GM13977 (cell line): ENCODE measurements around the gene WNT7A.

Source experiments
- DNase-seq: peaks from one replicate; pipeline ENCODE4 v3.0.0; 2012; ENCODE audit warnings: low spot score
- in situ Hi-C: fragments of 300-500 bp; cut with MboI; formaldehyde crosslinking; loops from one replicate; pipeline ENCODE4 v1.12.0; 2022; ENCODE audit warnings: low sequenced_read_pairs, low pct_unique_long_range_greater_than_20kb, mixed read lengths, inconsistent platforms; ENCODE audit not compliant: unreplicated experiment
- TF ChIP-seq, protein P1 (sequence below): IDR thresholded peaks from 2 replicates; pipeline ENCODE4 v1.5.1; 2012; ENCODE audit warnings: mild to moderate bottlenecking, control low read depth; ENCODE audit not compliant: insufficient read depth; ENCODE audit errors: extremely low read depth, missing control alignments

The WNT7A gene

DNA sequence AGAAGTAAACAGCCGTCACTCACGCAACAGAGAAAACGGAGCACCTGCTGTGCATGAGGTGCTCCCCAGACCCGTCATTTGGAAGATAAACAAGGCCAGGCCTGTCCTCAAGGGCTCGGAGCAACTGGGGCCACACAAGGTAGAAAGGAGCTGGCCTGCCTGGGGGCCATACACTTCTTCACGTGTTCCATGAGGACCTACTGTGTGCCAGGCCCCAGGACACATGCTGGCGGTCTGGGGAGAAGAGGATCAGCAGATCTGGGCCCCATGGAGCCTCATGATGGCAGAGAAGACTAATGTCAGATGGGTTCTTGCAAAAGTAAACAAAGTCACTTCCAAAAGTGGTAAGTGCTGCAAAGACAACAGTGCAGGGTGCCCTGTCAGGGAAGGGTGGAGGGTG is 14.3 kb downstream of the WNT7A start:
- in situ Hi-C loops = no loop called here
- TF ChIP-seq, protein P1, sequence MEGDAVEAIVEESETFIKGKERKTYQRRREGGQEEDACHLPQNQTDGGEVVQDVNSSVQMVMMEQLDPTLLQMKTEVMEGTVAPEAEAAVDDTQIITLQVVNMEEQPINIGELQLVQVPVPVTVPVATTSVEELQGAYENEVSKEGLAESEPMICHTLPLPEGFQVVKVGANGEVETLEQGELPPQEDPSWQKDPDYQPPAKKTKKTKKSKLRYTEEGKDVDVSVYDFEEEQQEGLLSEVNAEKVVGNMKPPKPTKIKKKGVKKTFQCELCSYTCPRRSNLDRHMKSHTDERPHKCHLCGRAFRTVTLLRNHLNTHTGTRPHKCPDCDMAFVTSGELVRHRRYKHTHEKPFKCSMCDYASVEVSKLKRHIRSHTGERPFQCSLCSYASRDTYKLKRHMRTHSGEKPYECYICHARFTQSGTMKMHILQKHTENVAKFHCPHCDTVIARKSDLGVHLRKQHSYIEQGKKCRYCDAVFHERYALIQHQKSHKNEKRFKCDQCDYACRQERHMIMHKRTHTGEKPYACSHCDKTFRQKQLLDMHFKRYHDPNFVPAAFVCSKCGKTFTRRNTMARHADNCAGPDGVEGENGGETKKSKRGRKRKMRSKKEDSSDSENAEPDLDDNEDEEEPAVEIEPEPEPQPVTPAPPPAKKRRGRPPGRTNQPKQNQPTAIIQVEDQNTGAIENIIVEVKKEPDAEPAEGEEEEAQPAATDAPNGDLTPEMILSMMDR = no peak
- DNase-seq = no peak

DNA sequence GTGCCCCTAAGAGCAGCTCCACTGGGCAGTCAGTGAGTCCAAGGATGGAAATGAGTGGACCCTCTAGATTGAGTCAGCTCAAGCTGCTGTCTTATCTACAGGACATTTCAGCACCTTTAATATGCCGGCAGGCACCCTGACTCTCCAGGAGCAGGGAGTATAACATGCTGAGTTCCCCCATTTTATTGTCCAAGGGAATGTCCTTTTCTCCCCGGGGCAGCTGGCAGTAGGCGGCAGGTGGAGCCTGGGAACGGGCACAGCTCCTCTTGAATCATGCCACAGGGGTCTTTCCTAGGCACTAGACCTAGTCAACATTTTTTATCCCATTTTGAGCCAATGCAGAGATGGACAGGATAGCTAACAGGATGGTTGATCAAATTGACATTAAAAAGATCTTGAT is 14.8 kb downstream of the WNT7A start:
- TF ChIP-seq, protein P1 = no peak
- in situ Hi-C loops = no loop called here
- DNase-seq = no peak

DNA sequence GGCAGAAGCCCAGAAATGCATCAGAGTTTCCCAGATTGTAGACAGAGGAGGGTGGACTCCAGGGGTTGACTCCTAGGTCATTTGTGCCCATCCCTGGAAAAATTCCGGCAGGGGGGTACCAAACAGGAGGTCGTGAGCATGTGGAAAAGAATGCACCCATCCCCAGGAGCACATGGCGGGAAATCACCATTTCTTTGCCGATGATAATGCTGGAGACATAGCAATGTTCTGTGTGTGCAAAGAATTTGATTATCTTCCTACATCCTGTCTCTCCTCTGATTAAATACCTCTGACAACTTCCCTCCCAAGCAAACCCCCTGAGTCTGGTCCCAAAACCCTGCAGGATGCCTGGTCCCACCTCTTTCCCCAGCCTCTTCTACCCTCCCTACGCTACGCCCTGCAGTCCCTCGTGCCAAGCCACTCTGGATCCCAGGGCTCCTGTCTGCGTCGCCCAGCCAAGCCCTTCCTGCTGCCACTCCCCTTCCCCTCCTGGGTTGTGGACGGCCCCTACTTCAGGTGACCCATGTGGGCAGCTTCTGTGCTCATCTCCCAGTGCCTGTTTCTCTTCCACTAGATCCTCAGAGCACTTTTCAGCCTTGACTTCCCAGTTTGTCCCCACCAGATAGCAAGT is 15.8 kb downstream of the WNT7A start:
- DNase-seq = no peak
- in situ Hi-C loops = no loop called here
- TF ChIP-seq, protein P1 = no peak

DNA sequence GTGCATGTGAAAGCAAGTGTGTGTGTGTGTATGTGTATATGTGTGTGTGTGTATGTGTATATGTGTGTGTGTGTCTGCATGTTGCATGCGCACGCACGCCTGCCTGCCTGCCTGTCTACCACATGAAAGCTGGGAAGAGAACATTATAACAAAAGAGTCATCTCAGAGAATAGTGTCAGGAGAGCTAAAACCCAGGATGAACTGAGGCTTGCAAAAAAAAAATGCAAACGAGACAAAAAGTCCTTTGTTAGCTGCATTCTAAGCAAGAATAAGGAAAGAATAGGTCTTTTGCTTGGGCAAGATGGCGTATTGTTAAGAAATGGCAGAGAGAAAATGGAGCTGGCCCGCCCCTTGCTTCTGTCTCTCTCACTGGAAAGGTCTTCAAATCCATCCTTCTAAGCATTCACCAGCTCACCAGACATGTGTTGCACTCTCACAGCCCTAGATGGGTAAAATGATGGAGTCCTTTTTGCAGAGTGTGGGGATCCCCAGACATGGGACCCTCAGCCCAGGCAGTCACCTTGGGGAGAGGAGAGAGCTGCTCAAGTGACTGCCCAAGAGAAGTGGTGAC is 16.4 kb downstream of the WNT7A start:
- in situ Hi-C loops = no loop called here

DNA sequence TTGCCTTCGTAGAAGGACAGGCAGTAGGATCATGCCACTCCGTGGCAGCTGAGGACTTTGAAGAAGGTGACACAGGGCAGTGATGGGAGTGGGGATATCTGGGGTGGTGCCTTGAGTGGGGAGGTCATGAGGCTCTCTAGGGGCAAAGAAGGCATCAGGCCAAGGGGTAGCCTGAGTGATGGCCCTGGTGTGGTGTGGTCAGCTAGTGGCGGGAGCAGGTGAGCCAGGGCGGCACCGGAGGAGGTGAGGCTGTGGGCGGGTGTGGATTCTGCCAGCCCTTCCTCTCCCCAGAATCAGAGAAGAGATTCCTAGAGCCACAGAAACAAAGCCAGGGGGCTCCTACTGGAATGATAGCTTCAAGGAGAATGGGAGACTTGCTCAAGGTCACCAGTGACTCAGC is 18.4 kb downstream of the WNT7A start:
- TF ChIP-seq, protein P1 = no peak
- no peak for DNase-seq
- in situ Hi-C loops = no loop called here

More for the DNA sequence above, 16.4 kb downstream of the WNT7A start:
- no peak for DNase-seq
- TF ChIP-seq, protein P1 = no peak

DNA sequence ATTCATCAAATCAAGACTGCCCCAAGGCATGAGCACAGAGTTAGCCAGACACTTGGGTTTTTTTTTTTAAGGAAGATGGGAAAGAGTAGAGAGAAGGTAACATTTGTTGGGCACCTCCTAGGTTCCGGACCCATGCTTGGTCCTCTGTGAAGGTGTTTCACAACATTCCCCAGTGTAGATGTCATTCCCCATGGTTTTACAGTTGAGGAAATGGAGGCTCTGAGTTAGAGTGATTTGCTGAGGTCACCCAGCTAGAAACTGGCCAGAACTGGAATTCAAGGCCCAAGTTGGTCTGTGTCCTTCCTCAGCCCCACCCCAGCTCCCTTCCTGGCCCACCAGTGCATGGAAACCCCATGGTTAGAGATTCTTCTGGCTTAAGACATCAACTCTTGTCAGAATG is 19.9 kb downstream of the WNT7A start:
- TF ChIP-seq, protein P1 = no peak
- no peak for DNase-seq
- in situ Hi-C loops = no loop called here
